HL-60 (cell line): Measurements from ENCODE around the gene KDM1B.

ENCODE experiments used
- DNase-seq, 2 experiments: peaks; one replicate each; pipeline ENCODE4 v3.0.0-alpha.2; 2010 to 2020; ENCODE audit warnings: low read depth in 1 of 2, low spot score in 1 of 2
- H3K27ac ChIP-seq: fragments of 250-450 bp; sonication (Bioruptor Pico); replicated peaks from 2 replicates; pipeline ENCODE4 v1.5.1; 2020; ENCODE audit warnings: mild to moderate bottlenecking, moderate library complexity
- H3K27me3 ChIP-seq: fragments of 250-450 bp; sonication (Bioruptor Pico); 2 replicates; pipeline ENCODE4 v1.5.1; 2021; ENCODE audit warnings: mild to moderate bottlenecking, moderate library complexity; ENCODE audit not compliant: insufficient read depth, poor library complexity, severe bottlenecking
- H3K4me3 ChIP-seq: replicated peaks from 2 replicates; pipeline ENCODE4 v1.5.1; 2011; ENCODE audit warnings: mild to moderate bottlenecking, control low read depth, low read length; ENCODE audit not compliant: insufficient read depth
- CTCF ChIP-seq: IDR thresholded peaks from one replicate; pipeline ENCODE4 v1.5.1; 2011; ENCODE audit warnings: low read length, control low read depth, inconsistent platforms; ENCODE audit not compliant: insufficient read depth
- GABPA ChIP-seq: IDR thresholded peaks from 2 replicates; pipeline ENCODE4 v1.6.1; 2012; ENCODE audit warnings: low read depth
- POLR2AphosphoS5 ChIP-seq: IDR thresholded peaks from 2 replicates; pipeline ENCODE4 v1.6.1; 2012; ENCODE audit warnings: low read depth
- REST ChIP-seq: IDR thresholded peaks from 2 replicates; pipeline ENCODE4 v1.6.1; 2012; ENCODE audit warnings: low read depth; ENCODE audit not compliant: insufficient replicate concordance
- SPI1 ChIP-seq: IDR thresholded peaks from 2 replicates; pipeline ENCODE4 v1.6.1; 2012; ENCODE audit warnings: low read depth, mild to moderate bottlenecking, borderline replicate concordance

KDM1B gene

GRCh38 chr6:18203786-18204185 is 48.6 kb downstream of the KDM1B start:
- no peak for TF ChIP-seq REST
- TF ChIP-seq GABPA = no peak
- TF ChIP-seq SPI1 = no peak
- no peak for TF ChIP-seq CTCF
- no peak for TF ChIP-seq POLR2AphosphoS5
- Histone ChIP-seq H3K27me3 (no peaks in the 10 kb centered on the region), H3K4me3 (no peak overlapping the region), H3K27ac (no peak overlapping the region)
- no peak for DNase-seq

GRCh38 chr6:18204691-18205090 is 49.5 kb downstream of the KDM1B start:
- H3K27me3 ChIP-seq = no peaks in the 10 kb centered on the region
- TF ChIP-seq CTCF (no peak), SPI1 (no peak), POLR2AphosphoS5 (no peak), REST (no peak), GABPA (no peak)
- H3K27ac ChIP-seq = no peak overlapping the region
- no peak for DNase-seq
- no peak overlapping the region for H3K4me3 ChIP-seq

- Histone ChIP-seq H3K27ac (no peak overlapping the region), H3K4me3 (no peak overlapping the region), H3K27me3 (no peaks in the 10 kb centered on the region)
- DNase-seq = no peak
- TF ChIP-seq GABPA (no peak), REST (no peak), POLR2AphosphoS5 (no peak), SPI1 (no peak), CTCF (no peak)
Observed at GRCh38 chr6:18206591-18206990, 51.4 kb downstream of the KDM1B start.
